HG02571 (cell line): ENCODE measurements around the gene SLC5A2.
"Not testable (repeated sequence)": the region's sequence is repeated elsewhere in the genome, so short reads cannot be mapped to it uniquely, and the experiment has no call there.

Experiments used
- ATAC-seq: cut with Tn5 transposase; IDR thresholded peaks from one replicate; pipeline ENCODE4 v1.9.1; 2021; ENCODE audit warnings: mild to moderate bottlenecking, moderate library complexity; ENCODE audit not compliant: unreplicated experiment

The SLC5A2 gene

DNA sequence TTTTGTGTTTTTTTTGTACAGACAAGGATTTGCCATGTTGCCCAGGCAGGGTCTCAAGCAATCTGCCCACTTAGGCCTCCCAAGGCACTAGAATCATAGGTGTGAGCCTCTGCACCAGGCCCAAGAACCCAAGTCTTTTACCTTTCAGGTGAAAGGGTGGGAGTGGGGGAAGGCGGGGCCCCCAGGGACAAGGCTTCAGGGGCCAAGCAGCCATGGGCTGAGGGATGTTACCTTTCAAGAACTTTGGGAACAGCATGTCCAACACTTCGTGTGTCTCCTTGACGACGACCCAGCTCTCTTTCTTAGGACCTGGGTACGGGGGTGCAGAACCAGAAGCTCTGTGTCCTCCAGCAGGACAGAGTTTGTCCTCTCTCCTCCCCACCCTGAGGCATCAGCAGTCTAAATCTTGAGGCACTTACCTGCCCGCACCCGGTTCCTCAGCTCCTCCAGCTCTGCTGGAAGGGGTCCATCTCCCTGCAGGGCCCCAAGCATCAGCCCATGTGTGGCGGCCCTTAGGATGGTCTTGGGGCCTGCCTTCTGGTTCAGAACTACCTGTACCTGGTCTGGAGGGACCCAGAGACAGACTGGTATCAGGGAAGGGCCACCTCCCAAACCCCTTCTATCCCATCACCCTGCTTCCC lies 9.0 kb downstream of the SLC5A2 start:
- ATAC-seq: no peak

DNA sequence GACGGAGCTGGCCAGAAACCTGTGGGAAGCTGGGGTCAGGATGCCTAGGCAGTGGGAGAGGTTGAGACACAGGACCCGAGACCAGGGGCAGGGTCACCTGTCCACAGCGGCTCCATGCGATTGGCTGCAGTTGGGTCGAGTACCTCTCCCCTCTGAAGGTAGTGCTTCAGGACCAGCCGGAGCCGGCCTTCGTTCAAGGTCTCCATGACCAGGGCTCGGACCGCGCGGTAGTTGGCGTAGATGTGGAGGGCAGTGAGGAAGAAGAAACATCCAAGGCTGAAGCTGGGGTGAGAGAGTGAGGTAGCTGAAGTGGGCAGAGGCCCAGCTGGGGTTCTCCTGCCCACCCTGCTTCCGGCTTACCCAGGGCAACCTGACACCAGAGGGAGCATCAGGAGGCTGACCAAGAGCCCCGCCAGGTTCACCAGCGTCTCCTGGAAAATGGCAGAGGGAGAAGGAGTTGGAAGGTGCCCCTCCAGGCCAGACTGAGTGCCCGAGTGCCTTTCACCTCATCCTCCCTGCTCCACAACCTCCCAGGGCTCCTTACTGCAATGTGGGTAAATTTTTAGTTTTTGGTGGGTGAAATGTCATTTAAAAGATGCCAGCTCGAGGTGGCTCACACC lies 10.7 kb downstream of the SLC5A2 start:
- ATAC-seq: no peak

DNA sequence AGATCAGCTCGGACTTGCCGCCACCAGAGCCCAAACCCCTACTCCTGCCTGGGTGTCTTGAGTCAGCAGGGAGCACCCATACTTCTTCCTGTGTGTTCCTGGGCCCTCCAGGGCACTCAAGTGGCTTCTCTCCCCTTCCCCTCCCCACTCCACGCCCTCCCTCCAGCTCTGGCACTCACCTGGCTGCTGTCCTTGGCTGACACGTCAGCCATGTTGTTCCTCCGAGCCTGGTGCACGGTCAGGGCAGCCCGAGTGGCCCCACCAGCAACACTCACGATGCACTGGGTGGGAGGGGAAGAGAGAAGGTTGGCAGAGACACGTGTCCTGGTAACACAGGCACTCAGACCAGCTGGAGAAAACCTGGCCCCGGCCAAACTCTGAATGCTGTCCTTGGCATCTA lies 13.7 kb downstream of the SLC5A2 start:
- no peak for ATAC-seq

DNA sequence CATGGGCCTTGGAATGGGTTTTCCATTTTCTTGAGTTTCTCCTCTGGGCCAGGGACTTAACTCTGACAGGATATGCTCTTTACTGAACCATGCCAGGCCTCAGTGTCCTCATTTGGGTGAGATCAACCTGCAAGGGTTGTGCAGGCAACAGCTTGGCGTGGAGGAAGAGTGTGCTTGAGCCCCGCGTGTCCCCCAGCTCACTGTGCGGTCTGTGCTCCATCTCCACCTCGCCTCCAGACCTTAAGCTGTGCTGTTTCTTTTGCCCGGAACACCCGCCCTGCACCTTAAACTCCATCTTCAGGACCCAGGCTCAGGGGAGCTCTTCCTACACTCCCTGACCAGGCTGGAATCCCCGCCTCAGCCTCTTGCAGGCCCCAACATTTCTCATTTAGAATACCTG lies 15.6 kb downstream of the SLC5A2 start:
- no peak for ATAC-seq

DNA sequence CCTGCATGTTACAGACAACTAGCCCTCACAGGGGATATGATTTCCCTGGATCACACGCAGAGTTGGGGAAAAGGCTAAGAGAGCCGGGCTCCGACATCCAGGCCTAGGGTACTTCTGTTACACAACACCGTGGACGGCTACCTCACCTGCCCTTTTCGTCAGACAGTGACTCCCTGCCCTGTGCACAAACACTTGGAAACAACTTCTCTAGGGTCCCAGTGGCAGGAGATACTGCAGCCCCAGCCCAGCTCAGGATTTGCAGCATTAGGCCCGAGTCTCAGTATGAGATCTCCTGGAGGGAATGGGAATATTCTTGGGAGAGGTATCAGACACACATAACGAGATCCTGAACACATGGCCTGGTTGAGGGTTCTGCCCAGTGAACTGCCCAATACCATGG lies 17.0 kb downstream of the SLC5A2 start:
- ATAC-seq: no peak

DNA sequence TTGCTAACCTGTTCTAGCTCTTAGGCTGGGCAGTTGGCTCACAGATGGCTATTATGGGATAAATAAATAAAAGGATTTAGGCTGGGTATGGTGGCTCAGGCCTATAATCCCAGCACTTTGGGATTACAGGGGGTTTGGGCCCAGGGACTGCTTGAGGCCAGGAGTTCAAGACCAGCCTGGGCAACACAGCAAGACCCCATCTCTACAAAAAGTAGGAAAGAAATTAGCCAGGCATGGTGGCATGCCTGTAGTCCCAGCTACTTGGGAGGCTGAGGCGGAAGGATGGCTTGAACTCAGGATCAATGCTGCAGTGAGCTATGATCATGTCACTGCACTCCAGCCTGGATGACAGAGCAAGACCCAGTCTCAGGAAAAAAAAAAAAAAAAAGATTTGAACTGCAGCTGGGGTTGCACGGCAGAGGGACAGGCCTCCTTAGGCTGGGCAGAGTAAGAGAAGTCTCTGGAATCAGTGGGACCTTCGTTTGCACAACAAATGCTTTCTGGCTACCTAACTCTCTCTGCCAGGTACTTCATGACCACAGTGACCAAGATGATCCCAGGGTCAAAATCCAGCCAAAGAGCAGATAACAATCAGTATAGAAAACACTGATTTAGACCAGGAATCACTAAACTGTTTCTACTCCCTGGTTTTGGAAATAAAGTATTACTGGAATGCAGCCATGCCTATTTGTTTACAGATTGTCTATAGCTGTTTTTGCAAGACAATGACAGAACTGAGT lies 18.5 kb downstream of the SLC5A2 start:
- no peak for ATAC-seq

DNA sequence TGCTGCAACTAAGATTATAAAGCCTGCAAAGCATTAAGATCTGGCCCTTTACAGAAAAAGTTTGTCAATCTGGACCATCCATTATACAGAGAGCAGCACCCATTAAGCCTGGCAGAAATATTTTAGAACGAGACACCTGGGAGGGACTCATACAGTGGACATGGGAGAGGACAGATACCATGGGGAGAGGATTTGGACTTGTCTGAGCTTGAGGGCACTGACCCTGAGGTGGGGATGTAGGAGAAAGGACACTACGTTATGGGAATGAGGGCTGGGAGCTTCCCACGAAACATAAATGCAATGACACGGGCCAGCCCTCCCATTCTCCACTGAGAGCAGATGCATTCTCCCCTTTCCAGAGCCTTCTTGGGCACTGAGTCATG lies 19.0 kb downstream of the SLC5A2 start:
- no peak for ATAC-seq

DNA sequence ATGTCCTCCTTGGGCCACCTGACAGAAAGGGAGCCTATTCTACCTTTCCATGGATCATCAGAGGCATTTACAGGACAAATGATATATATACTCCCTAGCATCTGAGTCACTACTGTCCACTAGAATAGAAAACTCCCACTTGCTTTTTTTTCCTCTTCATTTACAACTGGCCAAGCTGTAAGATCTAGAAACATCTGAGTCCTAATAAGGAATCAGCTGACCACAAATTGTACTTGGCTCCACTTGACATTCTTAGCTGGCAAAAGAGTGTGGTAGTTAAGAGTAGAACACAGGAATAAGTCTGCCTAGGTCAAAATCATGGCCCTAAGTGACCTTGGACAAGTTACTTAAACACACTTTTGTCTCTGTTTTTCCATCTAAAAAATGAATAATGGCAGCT lies 20.1 kb downstream of the SLC5A2 start:
- ATAC-seq: no peak

DNA sequence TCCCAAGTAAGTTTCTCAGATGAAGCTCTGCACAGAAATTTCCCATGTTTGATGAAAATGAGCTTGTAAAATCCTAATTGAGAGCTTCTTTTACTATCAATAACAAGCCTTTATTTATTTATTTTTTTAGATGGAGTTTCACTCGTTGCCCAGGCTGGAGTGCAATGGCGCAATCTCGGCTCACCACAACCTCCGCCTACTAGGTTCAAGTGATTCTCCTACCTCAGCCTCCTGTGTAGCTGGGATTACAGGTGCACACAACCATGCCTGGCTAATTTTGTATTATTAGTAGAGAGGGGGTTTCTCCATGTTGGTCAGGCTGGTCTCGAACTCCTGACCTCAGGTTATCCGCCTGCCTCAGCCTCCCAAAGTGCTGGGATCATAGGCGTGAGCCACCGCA lies 20.6 kb downstream of the SLC5A2 start:
- ATAC-seq: not testable (repeated sequence)

DNA sequence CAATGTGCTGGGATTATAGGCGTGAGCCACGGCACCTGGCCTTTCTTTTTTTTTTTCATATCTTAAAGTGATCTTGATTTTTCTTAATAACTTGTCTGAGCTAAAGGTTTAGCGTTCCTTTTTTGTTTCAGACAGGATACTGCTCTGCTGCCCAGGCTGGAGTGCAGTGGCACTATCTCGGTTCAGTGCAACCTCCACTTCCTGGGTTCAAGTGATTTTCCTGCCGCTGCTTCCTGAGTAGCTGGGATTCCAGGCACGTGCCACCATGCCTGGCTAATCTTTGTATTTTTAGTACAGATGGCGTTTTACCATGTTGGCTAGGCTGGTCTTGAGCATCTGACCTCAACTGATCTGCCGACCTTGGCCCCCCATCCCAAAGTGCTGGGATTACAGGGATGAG lies 21.2 kb downstream of the SLC5A2 start:
- no peak for ATAC-seq

DNA sequence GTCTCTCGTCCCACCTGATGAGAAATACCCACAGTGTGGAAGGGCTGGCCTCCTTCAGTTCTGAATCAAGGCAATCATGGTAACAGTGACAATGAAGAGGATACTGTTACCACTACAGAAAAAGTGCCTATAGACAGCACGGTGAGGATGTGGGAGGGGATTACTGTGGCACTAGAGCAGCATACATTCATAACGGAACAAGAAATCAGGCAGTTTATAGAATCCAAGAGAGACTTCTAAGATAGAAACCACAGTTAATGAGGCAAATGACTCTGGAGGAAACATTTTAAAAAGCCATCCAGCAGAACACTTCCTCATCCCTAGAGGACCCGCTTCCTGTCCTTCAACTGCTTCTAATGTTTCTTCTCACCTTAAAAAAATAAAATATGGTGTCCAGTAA lies 22.6 kb downstream of the SLC5A2 start:
- ATAC-seq: no peak

DNA sequence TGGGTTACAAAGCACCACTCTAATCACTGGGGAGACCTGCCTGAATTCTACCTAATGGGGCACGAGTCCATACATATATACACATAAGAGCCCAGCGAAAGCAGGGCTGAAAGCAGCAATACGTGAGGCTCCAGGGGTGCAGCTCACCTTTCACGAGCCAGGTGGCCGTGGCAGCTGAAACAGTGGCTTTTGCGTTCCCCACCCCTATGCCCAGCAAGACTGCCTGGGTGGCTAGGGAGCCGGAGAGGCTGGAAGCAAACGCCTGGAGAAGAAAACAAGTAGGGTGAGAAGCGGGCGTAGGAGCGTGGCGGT lies 24.6 kb downstream of the SLC5A2 start:
- ATAC-seq: no peak

DNA sequence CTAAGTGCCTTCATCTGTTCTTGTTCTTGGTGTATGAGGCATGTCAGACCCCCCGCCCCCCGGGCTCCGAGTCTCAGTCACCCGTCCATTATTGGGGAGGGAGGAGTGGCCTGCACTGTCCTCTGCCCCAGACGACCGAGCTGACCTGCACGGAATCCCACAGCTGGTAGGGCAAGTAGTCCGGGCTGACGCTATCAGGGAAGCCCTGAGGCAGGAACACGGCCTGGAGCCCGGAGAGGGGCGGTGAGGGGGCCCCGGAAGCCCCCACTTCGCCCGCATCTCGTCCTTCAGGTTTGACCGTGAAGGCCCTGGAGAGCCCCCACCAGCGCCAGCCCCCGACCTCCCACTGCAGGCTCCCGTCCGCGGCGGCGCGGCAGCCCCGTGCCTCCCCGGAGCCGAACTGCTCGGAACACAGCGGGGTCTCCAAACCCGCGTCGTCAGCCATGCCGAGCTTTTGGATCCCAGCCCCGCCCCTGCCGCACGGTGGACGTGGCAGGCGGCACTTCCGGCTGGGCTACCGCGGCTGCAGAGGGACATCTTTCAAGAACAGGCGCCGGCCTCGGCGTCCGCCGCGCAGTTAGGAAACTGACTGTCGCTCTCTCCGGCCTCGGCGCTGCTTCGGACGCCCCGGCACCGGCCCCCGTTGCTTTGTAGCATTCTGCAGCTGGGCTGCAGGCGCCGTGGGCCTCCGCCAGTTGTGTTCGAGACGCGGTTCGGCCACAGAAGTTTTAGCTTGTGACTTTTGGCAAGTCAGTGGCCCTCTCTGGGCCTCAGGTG lies 25.2 kb downstream of the SLC5A2 start, which contains the start of gene RUSF1:
Gene RUSF1, minus strand, starts transcription at position 463 of the 777 bp plus-strand sequence. Its CDS starts 18 bp downstream, at position 445.
- peak; percentile 81 for ATAC-seq

DNA sequence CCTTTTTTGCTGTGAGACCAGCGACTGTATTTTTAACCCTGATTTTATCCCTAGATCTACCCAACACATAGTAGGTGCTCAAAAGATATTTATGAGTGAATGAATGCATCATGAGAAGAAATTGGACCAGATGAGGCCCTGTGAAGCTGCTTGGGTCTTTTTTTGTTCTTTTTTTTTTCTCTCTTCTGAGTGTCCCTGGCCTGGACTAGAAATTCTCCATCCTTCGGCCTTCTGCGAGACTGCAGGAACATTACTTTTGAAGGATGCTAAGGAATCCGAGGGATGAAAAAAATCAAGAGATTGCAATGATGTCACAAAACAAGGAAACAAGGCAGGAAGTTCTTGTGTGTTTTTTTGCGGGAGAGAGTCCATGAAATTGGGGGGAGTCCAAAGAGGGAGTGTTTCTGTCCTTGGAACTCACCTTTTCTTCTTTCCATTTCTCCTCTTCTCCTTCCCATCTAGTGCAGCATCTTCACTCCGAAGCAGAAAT lies 25.8 kb downstream of the SLC5A2 start:
- ATAC-seq: no peak

DNA sequence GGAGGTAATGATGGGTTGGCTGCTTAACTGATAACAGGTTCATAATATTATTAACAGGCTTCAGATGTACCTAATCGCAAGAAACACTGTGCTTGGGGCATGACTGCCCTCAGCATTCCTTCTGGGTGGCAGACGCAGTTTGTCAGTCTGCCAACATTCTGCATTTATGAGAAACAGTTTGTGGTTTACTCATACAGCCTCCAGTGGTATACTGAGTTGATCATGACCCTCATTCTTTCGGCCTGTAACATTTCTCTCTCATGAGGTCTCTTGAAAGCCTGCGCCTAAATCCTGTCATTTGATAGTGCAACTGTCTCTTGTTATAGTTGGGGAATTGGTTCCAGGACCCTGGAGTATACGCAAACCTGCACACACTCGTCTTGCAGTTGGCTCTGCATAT lies 30.2 kb downstream of the SLC5A2 start:
- ATAC-seq: no peak

DNA sequence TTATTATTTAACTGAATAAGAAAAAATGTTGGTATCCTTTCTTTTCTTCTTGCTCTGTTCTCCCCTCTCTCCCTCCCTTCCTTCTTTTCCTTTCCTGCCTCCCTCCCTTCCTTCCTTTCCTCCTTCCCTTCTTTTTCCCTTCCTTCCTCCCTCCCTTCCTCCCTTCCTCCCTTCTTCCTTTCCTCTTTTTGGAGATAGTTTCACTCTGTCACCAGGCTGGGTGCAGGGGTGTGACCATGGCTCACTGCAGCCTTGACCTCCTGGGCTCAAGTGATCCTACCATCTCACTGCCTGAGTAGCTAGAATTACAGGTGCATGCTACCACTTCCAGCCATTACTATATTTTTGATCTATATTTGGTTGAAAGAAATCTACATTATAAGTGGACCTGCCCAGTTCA lies 31.0 kb downstream of the SLC5A2 start:
- no peak for ATAC-seq

DNA sequence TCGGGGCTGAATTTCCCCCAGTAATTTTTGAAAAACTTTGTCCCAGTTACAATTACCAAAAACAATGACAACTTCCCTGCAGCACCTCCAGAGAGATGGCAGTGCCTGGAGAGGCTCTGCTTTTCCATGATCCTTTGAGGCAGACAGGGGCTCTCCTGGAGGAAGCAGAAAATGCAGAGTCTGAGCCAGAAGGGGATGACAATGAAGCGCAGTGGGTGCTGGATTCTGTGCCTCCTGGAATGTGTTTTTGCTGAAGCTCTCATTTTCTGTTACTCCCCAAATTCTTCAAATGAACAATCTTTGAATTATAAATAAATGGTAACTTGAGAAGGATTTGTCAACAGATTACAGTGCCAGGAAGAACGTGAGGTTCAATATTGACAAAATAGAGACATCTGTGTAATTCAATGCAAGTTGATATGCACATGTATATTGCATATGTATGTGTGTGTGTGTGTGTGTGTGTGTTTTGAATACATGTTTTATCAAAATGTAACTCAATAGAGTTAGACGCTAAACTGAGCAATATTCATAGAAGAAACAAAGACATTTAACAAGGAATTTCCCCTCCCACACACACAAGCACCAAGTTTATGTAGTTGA lies 35.0 kb downstream of the SLC5A2 start:
- no peak for ATAC-seq

DNA sequence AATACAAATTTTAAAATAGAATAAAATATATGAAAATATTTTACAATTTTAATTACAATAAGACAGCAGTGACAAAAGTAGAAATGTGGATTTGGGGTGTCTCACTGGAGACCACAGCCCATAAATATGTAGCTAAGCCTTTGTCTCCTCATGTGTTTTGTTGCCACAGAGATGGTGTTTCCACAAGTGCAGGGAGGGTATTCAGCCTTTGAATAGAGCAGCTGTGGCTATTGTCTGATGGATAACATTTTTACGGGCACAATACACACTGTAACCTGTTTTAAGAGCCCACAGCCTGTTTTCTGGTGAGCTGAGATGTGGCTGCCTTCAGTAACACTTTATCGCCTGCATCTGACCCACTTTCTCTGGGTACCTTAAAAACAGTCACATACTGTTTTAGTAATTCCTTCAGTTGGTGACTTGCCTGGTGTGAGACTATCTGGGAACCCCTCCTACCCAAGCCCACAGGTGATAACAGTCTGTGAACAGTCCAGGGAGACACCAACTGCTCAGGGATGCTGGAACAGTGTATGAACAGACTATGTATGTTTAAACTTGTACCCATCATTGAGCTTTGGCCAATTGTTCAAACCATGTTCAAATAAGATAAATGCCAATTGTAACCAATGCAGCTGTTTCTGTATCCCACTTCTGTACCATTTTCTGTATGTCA lies 37.0 kb downstream of the SLC5A2 start:
- ATAC-seq: no peak

DNA sequence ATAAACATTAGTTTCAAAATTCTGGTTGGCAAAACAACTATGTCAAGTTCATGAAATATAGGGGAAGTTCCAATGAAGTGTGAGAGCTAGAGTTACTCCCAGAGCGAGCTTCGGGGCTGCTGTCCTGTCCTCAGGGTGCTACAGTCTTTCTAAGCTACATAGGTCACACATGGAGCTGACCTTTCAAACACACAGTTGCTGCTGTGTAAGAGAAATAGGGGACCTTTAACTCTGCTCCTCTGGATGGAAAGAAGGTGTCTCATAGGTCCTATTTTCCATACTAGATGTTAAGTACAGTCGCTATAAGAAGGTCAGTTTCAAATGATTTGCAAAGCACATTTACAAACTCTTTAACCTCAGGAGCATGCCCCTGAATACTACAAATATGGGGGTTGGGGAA lies 38.4 kb downstream of the SLC5A2 start:
- no peak for ATAC-seq

DNA sequence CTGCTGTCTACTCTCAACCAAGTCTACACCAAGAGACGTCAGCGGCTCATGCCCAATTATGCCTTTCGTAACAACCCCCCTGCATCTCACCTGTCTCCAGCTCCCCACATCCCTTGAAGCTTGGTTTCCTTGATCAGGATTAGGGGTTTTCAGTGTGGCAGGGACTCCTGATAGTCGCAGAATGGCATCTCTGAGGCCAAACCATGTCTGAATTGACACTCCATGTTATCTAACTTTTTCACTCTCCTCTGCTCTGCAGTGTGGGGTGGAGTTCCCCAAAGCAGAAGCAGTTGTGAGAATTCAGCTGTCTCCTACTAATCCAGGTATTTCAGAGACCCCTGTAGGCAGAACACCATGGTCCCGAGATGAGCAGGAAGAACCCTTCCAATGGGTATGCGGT lies 39.1 kb downstream of the SLC5A2 start:
- no peak for ATAC-seq

DNA sequence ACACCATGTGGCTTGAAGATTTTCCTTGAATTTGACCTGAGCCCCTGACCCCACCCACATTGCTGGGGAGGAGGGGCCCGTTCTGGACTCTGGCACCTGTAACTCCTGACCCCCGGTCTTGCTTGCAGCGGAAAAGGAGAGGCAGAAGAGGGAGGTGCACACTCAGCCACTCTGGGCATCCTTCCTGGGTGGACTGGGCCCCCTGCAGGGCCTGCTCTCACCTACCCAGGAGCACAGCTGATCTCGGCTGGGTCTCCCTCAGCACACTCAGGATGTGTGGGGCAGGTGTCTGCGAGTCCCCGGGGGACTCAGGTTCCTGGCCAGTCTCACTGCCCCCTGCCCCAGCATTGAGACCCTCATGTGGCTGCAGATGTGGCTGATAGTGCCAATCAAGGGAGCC lies 40.8 kb downstream of the SLC5A2 start:
- ATAC-seq: not testable (repeated sequence)
